GM12878 (cell line): ENCODE measurements around the gene SLC25A39. TPM values are rescaled to one million over a fixed set of nuclear protein-coding genes. Genes with fewer than 3 reads are reported as not detected.
A peak's percentile ranks its signal among the peaks of the same experiment; 100 is the strongest.

ENCODE experiments used
- ATAC-seq: fragments of 200-7000 bp; cut with Tn5 transposase; 3 replicates; pipeline ENCODE4 v1.9.1; 2020; ENCODE audit warnings: mild to moderate bottlenecking, moderate library complexity
- BruUV-seq: library from RNA; stranded (reverse); fragments of 400-500 nt; replicated peaks from 2 replicates; lab custom pipeline; 2021; lab: Mats Ljungman, UMichigan
- CTCF ChIA-PET: fragments of 300-600 bp; sonication (Branson Sonifier 250); formaldehyde crosslinking; extraction: SDS; loops from one replicate; lab custom pipeline; 2021; ENCODE audit warnings: inconsistent platforms; lab: Yijun Ruan, JAX
- POLR2A ChIA-PET: fragments of 350-600 bp; formaldehyde crosslinking; extraction: SDS; loops from one replicate; lab custom pipeline; 2021; ENCODE audit warnings: inconsistent platforms; lab: Charles Lee
- RAD21 ChIA-PET: fragments of 300-600 bp; sonication (Branson Sonifier 250); formaldehyde crosslinking; loops from one replicate; lab custom pipeline; 2023; ENCODE audit warnings: antibody characterized with exemption; ENCODE audit not compliant: unreplicated experiment; lab: Charles Lee
- SMC1A ChIA-PET: fragments of 300-600 bp; sonication (Branson Sonifier 250); formaldehyde crosslinking; loops from one replicate; lab custom pipeline; 2023; ENCODE audit not compliant: unreplicated experiment, uncharacterized antibody; lab: Charles Lee
- DNase-seq: peaks from one replicate; pipeline ENCODE4 v3.0.0-alpha.2; 2011; ENCODE audit warnings: low read depth, low spot score
- FAIRE-seq: peaks from 3 replicates; lab custom pipeline; 2011; peaks lifted over from hg19 to GRCh38; lab: Jason Lieb, UNC
- H2AFZ ChIP-seq: 2 replicates; pipeline ENCODE4 v1.6.0; 2011; ENCODE audit warnings: low read depth, low read length, control low read depth; ENCODE audit not compliant: control insufficient read depth
- H3K27ac ChIP-seq: 2 replicates; pipeline ENCODE4 v1.5.1; 2011; ENCODE audit warnings: control low read depth; ENCODE audit not compliant: control insufficient read depth, insufficient read depth
- H3K27me3 ChIP-seq, 2 experiments: replicated peaks in 1 of 2; 2 replicates each; pipeline versions ENCODE4 v1.6.0 to v1.6.1; 2011; ENCODE audit warnings: low read length in 1 of 2; ENCODE audit not compliant: control insufficient read depth in 2 of 2, insufficient read depth in 2 of 2
- H3K36me3 ChIP-seq, 2 experiments: 2 replicates each; pipeline ENCODE4 v1.5.1; 2011; ENCODE audit warnings: low read length in 1 of 2; ENCODE audit not compliant: control insufficient read depth in 2 of 2, insufficient read depth in 2 of 2
- H3K4me1 ChIP-seq: 2 replicates; pipeline ENCODE4 v1.6.1; 2011; ENCODE audit warnings: mild to moderate bottlenecking, low read length, moderate library complexity, mixed read lengths; ENCODE audit not compliant: control insufficient read depth, insufficient read depth
- H3K4me2 ChIP-seq: 2 replicates; pipeline ENCODE4 v1.6.0; 2011; ENCODE audit warnings: control low read depth; ENCODE audit not compliant: control insufficient read depth, insufficient read depth
- H3K4me3 ChIP-seq: fragments of 200-600 bp; sonication (generic); 2 replicates; pipeline ENCODE4 v1.5.1; 2016
- H3K79me2 ChIP-seq: 2 replicates; pipeline ENCODE4 v1.6.0; 2011; ENCODE audit warnings: low read length; ENCODE audit not compliant: control insufficient read depth, insufficient read depth
- H3K9ac ChIP-seq: 2 replicates; pipeline ENCODE4 v1.8.0; 2011; ENCODE audit warnings: low read length, control low read depth, mixed read lengths; ENCODE audit not compliant: control insufficient read depth, insufficient read depth
- H3K9me3 ChIP-seq: replicated peaks from 3 replicates; pipeline ENCODE4 v1.5.1; 2011; ENCODE audit warnings: mild to moderate bottlenecking, low read length; ENCODE audit not compliant: control insufficient read depth, insufficient read depth
- H4K20me1 ChIP-seq: 2 replicates; pipeline ENCODE4 v1.6.0; 2011; ENCODE audit not compliant: control insufficient read depth, insufficient read depth
- DPF2 ChIP-seq: fragments of 450-650 bp; IDR thresholded peaks from 2 replicates; pipeline ENCODE4 v1.6.1; 2017; ENCODE audit warnings: mild to moderate bottlenecking
- EGR1 ChIP-seq, 2 experiments: IDR thresholded peaks; 1 replicate in 1 of 2; 2 replicates in 1 of 2; pipeline ENCODE4 v1.6.1; 2011 to 2012; ENCODE audit warnings: low read depth in 2 of 2, low read length in 2 of 2, borderline replicate concordance in 1 of 2, mild to moderate bottlenecking in 1 of 2, moderate library complexity in 1 of 2
- ETV6 ChIP-seq, 2 experiments: fragments of 450-650 bp in 1 of 2; IDR thresholded peaks in 1 of 2; conservative IDR thresholded peaks in 1 of 2; 2 replicates each; pipeline ENCODE4 v1.6.1; 2014; ENCODE audit warnings: antibody characterized with exemption in 1 of 2, borderline replicate concordance in 1 of 2, low read depth in 1 of 2, mild to moderate bottlenecking in 1 of 2, moderate library complexity in 1 of 2
- KDM1A ChIP-seq: fragments of 200-600 bp; sonication (generic); IDR thresholded peaks from 2 replicates; pipeline ENCODE4 v1.6.1; 2016; ENCODE audit warnings: borderline replicate concordance
- MEF2A ChIP-seq: IDR thresholded peaks from 2 replicates; pipeline ENCODE4 v1.6.1; 2011; ENCODE audit warnings: low read depth, mild to moderate bottlenecking, low read length, moderate library complexity; ENCODE audit not compliant: insufficient read depth
- PAX8 ChIP-seq: fragments of 450-650 bp; IDR thresholded peaks from 2 replicates; pipeline ENCODE4 v1.6.1; 2017; ENCODE audit warnings: mild to moderate bottlenecking, moderate library complexity
- PKNOX1 ChIP-seq: fragments of 450-650 bp; IDR thresholded peaks from 2 replicates; pipeline ENCODE4 v1.6.1; 2016; ENCODE audit warnings: mild to moderate bottlenecking
- POLR2A ChIP-seq: IDR thresholded peaks from 2 replicates; pipeline ENCODE4 v1.6.1; 2011; ENCODE audit warnings: low read depth, mild to moderate bottlenecking, low read length
- RBBP5 ChIP-seq: fragments of 200-600 bp; sonication (generic); conservative IDR thresholded peaks from 2 replicates; pipeline ENCODE4 v1.6.1; 2016
- SKIL ChIP-seq: fragments of 450-650 bp; IDR thresholded peaks from 2 replicates; pipeline ENCODE4 v1.6.1; 2017; ENCODE audit warnings: mild to moderate bottlenecking, low read depth, inconsistent platforms; ENCODE audit not compliant: poor library complexity, severe bottlenecking
- STAT3 ChIP-seq: IDR thresholded peaks from 2 replicates; pipeline ENCODE4 v1.6.1; 2011; ENCODE audit warnings: low read depth, low read length, improper control_type of control experiment
- ZBED1 ChIP-seq: IDR thresholded peaks from 2 replicates; pipeline ENCODE4 v1.6.1; 2016; ENCODE audit warnings: borderline replicate concordance
- ZNF217 ChIP-seq: fragments of 450-650 bp; IDR thresholded peaks from 2 replicates; pipeline ENCODE4 v1.6.1; 2017; ENCODE audit warnings: antibody characterized with exemption, mild to moderate bottlenecking
- ZNF274 ChIP-seq: IDR thresholded peaks from one replicate; pipeline ENCODE4 v1.8.0; 2011; ENCODE audit not compliant: insufficient read length, insufficient read depth
- WGBS: methylation state at CpG from one replicate; pipeline ENCODE4 v1.1.6; 2016; ENCODE audit warnings: low lambda C conversion rate; ENCODE audit not compliant: insufficient replicate concordance, insufficient coverage; ENCODE audit errors: missing lambda C conversion rate; 5-methylcytosine and 5-hydroxymethylcytosine counted together
- in situ Hi-C: fragments of 300-500 bp; cut with MboI; formaldehyde crosslinking; loops from 9 replicates; pipeline ENCODE4 v1.14.3; 2018; ENCODE audit warnings: mixed read lengths
- intact Hi-C: fragments of 100-400 bp; cut with micrococcal nuclease; formaldehyde crosslinking; loops from one replicate; pipeline ENCODE4 v1.14.2; 2022; ENCODE audit not compliant: unreplicated experiment
- polyA plus RNA-seq, 11 experiments: library from polyadenylated mRNA; depleted of rRNA in 4 of 11; unstranded in 6 of 11; stranded (reverse) in 5 of 11; fragments of >200 nt; fragmentation: Nextera tagmentation in 4 of 11; fragmentation: Illumina TruSeq in 1 of 11; extraction: Ambion mirVana in 4 of 11; extraction: Trizol in 1 of 11; gene quantifications; 1 replicate in 1 of 11; 2 replicates in 10 of 11; pipeline versions ENCODE4 v1.2.1 to v1.2.3, GENCODE V29; 2011 to 2016; ENCODE audit warnings: inconsistent platforms in 2 of 11, missing spikeins in 2 of 11, low read depth in 1 of 11
- total RNA-seq, 4 experiments: library from RNA; depleted of rRNA in 3 of 4; stranded (reverse); fragments of >200 nt in 3 of 4; fragmentation: Illumina TruSeq in 1 of 4; extraction: Trizol in 1 of 4; gene quantifications; 2 replicates each; pipeline versions ENCODE4 v1.2.1 to v1.2.3, GENCODE V29; 2013 to 2021

The SLC25A39 gene
- total and polyA plus RNA-seq, 10 of the 15 experiments (the other 5 are each of a cell fraction or from before 2014, with no cell fraction given), result 3.5 to 270 (median 150) TPM

- H3K4me3 ChIP-seq, result peak overlapping the region; percentile 22; the same call in 1 of the 2 replicates
These were observed 8.6 kb downstream of the SLC25A39 start for GRCh38 chr17:44315760-44316731.

More at GRCh38 chr17:44315760-44316731, 8.6 kb downstream of the SLC25A39 start:
- Histone ChIP-seq H3K9me3 (no peaks in the 10 kb centered on the region), H3K4me2 (peak overlapping the region; percentile 63), H3K36me3 (peaks cover 0 to 13% of the 10 kb centered on the region in 2 experiments; a peak in 3 of 4 replicates), H3K27me3 (peaks cover 4 to 14% of the 10 kb centered on the region in 2 experiments; a peak in 3 of 4 replicates), H4K20me1 (0 out of 2 replicates have a peak, but pooled peaks cover 2% of the 10 kb centered on the region), H2AFZ (no peak overlapping the region), H3K27ac (no peak overlapping the region), H3K4me1 (peaks cover 14% of the 10 kb centered on the region), H3K79me2 (no peaks in the 10 kb centered on the region), H3K9ac (no peak overlapping the region)
- WGBS, result 21% methylated on average over 38 of the region's 38 CpGs
- DNase-seq, result no peak
- ChIA-PET RAD21 (interaction anchor here (0.7 kb wide), 1 partner anchor 108 kb away, joined by 3 read pairs; no protein-coding TSS in a partner anchor), SMC1A (interaction anchor here (2.0 kb wide), 1 partner anchor 11 kb away, joined by 5 read pairs; no protein-coding TSS in a partner anchor), POLR2A (interaction anchor here (0.7 to 1.0 kb wide), 2 partner anchors 11 to 118 kb away, joined by 3 read pairs; no protein-coding TSS in a partner anchor), CTCF (interaction anchor here (1.9 kb wide), 1 partner anchor 106 kb away, joined by 7 read pairs; no protein-coding TSS in a partner anchor)
- intact Hi-C loops (no loop called here), in situ Hi-C loops (no loop called here)
- BruUV-seq, result no TSS peak
- peak; percentile 54 for FAIRE-seq
- peak; percentile 15 for ATAC-seq
- TF ChIP-seq ZBED1 (no peak), PKNOX1 (peak; percentile 70), POLR2A (peak; percentile 43; the same call in 1 of the 2 replicates), MEF2A (no peak), DPF2 (no peak), RBBP5 (no peak), EGR1 (IDR thresholded peaks at IDR 0.05; ENCODE audit: borderline replicate concordance in 1 of 2, low read depth in 2 of 2, low read length in 2 of 2) (no peak), ETV6 (conservative IDR thresholded peaks at IDR 0.05 in 1 of 2, IDR thresholded peaks at IDR 0.05 in 1 of 2; ENCODE audit: borderline replicate concordance in 1 of 2, low read depth in 1 of 2) (no peak), KDM1A (no peak), ZNF217 (no peak), SKIL (no peak), ZNF274 (no peak), PAX8 (no peak), STAT3 (no peak)
